DND-41 (cell line): ENCODE results near the gene XXYLT1.

ENCODE experiments used
- CTCF ChIP-seq: IDR thresholded peaks from 2 replicates; pipeline ENCODE4 v1.5.1; 2012; ENCODE audit warnings: borderline replicate concordance, low read length, moderate library complexity, mild to moderate bottlenecking; ENCODE audit not compliant: poor library complexity, severe bottlenecking; ENCODE audit errors: extremely low read depth
- EZH2 ChIP-seq: IDR thresholded peaks from 3 replicates; pipeline ENCODE4 v1.6.1; 2012; ENCODE audit warnings: borderline replicate concordance, low read depth, mild to moderate bottlenecking, moderate library complexity, low read length, inconsistent platforms; ENCODE audit not compliant: severe bottlenecking

GRCh38 chr3:195095704-195096036 is 175.3 kb downstream of the XXYLT1 start:
- TF ChIP-seq CTCF: no peak
- no peak for TF ChIP-seq EZH2
